Measurements from ENCODE around the gene SCYGR3. TPM values are rescaled to one million over a fixed set of nuclear protein-coding genes. Genes with fewer than 3 reads are reported as not detected.
A peak's percentile ranks its signal among the peaks of the same experiment; 100 is the strongest.

The SCYGR3 gene
- polyA plus RNA-seq, 4 donors = not detected

DNA sequence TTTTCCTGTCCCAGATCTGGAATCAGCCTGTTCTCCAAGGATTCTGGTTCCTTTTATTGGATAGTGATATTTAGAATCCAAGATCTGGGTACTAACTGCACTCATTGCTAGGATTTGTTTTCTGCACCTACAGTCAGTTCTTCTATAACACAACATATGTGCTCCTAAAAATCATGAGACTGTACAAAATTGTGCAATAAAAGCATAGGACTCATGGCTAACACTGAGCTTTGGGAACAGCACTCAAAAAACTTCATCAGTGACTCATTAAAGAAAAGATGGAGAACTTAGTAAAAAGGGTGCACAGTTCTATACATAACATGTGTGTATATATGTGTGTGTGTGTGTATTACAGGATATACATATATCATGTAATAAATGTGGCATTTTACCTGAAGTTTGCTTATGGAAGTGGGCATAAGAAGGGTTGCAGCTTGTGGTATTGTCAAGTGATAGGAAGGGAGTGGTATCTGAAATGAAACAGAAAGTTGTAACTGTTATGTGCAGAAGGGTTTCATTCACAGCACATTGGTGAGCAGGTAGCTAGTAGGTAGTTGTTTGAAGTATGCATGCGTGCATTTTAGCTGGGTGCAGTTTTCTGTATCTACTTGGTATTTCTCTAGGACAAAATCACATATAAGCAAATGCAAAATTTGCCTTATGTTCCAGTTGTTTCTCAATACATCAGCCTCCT, 21.8 kb downstream of the SCYGR3 start:
- peaks cover 0 to 4% (median 0%) of the 10 kb centered on the region in 3 donors for H3K27me3 ChIP-seq (ENCODE audit: control insufficient read depth in 3 of 3, insufficient read depth in 3 of 3, low read length in 3 of 3)
- FAIRE-seq (no peak), DNase-seq (no peak)
- no peaks in the 10 kb centered on the region for H3K4me1 ChIP-seq (ENCODE audit: control insufficient read depth in 3 of 3, insufficient read depth in 2 of 3, low read depth in 1 of 3, low read length in 2 of 3)
- no peaks in the 10 kb centered on the region for H3K36me3 ChIP-seq (ENCODE audit: control insufficient read depth in 3 of 3, insufficient read depth in 2 of 3, low read depth in 1 of 3, low read length in 3 of 3)
- H3K4me3 ChIP-seq (ENCODE audit: low read depth in 1 of 3, low read length in 3 of 3) = no peak overlapping the region
- H3K27ac ChIP-seq (ENCODE audit: low read depth in 1 of 3, low read length in 2 of 3) = no peak overlapping the region
- 35 to 63% (median 57%) methylated on average over 1 of the region's 1 CpG for WGBS, 3 donors
- no peaks in the 10 kb centered on the region for H3K9me3 ChIP-seq (ENCODE audit: control insufficient read depth in 2 of 2, insufficient read depth in 1 of 2, low read depth in 1 of 2, low read length in 1 of 2)

DNA sequence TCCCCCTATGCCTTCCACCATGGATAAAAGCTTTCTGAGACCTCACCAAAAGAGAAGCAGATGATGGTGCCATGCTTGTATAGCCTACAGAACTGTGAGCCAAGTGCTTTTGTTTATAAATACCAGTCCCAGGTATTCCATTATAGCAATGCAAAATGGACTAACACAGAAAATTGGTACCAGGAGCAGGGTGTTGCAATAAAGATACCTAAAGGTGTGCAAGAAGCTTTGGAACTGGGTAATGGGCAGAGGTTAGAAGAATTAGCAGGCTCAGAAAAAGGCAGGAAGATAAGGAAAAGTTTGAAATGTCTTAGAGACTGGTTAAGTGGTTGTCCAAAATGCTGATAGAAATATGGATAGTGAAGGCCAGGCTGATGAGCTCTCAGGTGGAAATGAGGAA, 32.3 kb downstream of the SCYGR3 start:
- H3K36me3 ChIP-seq (ENCODE audit: control insufficient read depth in 3 of 3, insufficient read depth in 2 of 3, low read depth in 1 of 3, low read length in 3 of 3) = no peaks in the 10 kb centered on the region
- H3K27me3 ChIP-seq (ENCODE audit: control insufficient read depth in 3 of 3, insufficient read depth in 3 of 3, low read length in 3 of 3) = no peaks in the 10 kb centered on the region
- H3K27ac ChIP-seq (ENCODE audit: low read depth in 1 of 3, low read length in 2 of 3) = no peak overlapping the region
- DNase-seq = no peak
- H3K9me3 ChIP-seq (ENCODE audit: control insufficient read depth in 2 of 2, insufficient read depth in 1 of 2, low read depth in 1 of 2, low read length in 1 of 2) = peaks cover 0 to 15% of the 10 kb centered on the region in 2 donors
- no peak for FAIRE-seq
- H3K4me3 ChIP-seq (ENCODE audit: low read depth in 1 of 3, low read length in 3 of 3) = no peak overlapping the region
- H3K4me1 ChIP-seq (ENCODE audit: control insufficient read depth in 3 of 3, insufficient read depth in 2 of 3, low read depth in 1 of 3, low read length in 2 of 3) = no peaks in the 10 kb centered on the region

DNA sequence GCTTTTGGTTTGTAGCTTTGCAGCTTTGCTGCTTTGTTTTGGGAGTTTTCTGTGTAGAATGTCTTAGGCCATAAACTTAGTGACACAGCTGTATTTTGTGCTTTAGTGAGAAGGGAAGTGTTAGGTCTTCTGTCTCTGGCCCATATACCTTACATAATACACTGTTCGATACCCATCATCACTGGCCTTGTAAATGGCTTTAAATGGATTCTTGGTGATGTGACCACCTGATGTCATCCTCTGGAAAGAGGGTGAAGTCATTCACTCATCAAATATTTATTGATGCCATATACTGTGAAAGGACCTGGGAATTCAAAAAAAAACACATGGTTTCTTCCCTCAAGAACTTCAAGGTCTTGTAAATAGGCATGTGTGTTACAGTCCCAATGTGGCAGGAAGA, 34.8 kb downstream of the SCYGR3 start:
- H3K4me1 ChIP-seq (ENCODE audit: control insufficient read depth in 3 of 3, insufficient read depth in 2 of 3, low read depth in 1 of 3, low read length in 2 of 3) = no peaks in the 10 kb centered on the region
- DNase-seq (no peak), FAIRE-seq (no peak)
- H3K9me3 ChIP-seq (ENCODE audit: control insufficient read depth in 2 of 2, insufficient read depth in 1 of 2, low read depth in 1 of 2, low read length in 1 of 2) = peaks cover 0 to 15% of the 10 kb centered on the region in 2 donors
- H3K36me3 ChIP-seq (ENCODE audit: control insufficient read depth in 3 of 3, insufficient read depth in 2 of 3, low read depth in 1 of 3, low read length in 3 of 3) = no peaks in the 10 kb centered on the region
- H3K27ac ChIP-seq (ENCODE audit: low read depth in 1 of 3, low read length in 2 of 3) = no peak overlapping the region
- 51 to 95% (median 89%) methylated on average over 1 of the region's 1 CpG for WGBS, 3 donors
- H3K4me3 ChIP-seq (ENCODE audit: low read depth in 1 of 3, low read length in 3 of 3) = no peak overlapping the region
- H3K27me3 ChIP-seq (ENCODE audit: control insufficient read depth in 3 of 3, insufficient read depth in 3 of 3, low read length in 3 of 3) = no peaks in the 10 kb centered on the region

DNA sequence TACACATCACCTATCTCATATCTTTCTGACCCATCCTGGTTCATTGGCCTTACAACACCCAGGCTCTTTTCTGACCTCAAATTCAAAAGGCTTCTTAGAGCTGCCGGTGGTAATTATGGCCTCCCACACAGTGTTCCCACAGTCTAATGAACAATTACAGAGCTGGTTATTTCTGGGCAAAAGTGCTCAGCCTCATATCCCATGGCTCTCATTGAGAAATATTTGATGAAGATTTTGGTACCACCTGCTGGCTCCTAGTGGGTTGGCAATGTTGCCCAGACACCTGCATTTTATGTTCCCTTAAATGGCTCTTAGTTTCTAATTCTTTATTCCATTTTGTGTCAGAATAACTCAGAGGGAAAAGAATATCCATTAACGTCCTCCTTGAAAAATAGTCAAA, 36.0 kb downstream of the SCYGR3 start:
- Histone ChIP-seq H3K4me3 (ENCODE audit: low read depth in 1 of 3, low read length in 3 of 3) (no peak overlapping the region), H3K9me3 (ENCODE audit: control insufficient read depth in 2 of 2, insufficient read depth in 1 of 2, low read depth in 1 of 2, low read length in 1 of 2) (peaks cover 0 to 15% of the 10 kb centered on the region in 2 donors), H3K4me1 (ENCODE audit: control insufficient read depth in 3 of 3, insufficient read depth in 2 of 3, low read depth in 1 of 3, low read length in 2 of 3) (no peaks in the 10 kb centered on the region), H3K36me3 (ENCODE audit: control insufficient read depth in 3 of 3, insufficient read depth in 2 of 3, low read depth in 1 of 3, low read length in 3 of 3) (no peaks in the 10 kb centered on the region), H3K27me3 (ENCODE audit: control insufficient read depth in 3 of 3, insufficient read depth in 3 of 3, low read length in 3 of 3) (no peaks in the 10 kb centered on the region), H3K27ac (ENCODE audit: low read depth in 1 of 3, low read length in 2 of 3) (no peak overlapping the region)
- no peak for DNase-seq
- no peak for FAIRE-seq
- WGBS, 3 donors = 73 to 86% (median 82%) methylated on average over 2 of the region's 2 CpGs

DNA sequence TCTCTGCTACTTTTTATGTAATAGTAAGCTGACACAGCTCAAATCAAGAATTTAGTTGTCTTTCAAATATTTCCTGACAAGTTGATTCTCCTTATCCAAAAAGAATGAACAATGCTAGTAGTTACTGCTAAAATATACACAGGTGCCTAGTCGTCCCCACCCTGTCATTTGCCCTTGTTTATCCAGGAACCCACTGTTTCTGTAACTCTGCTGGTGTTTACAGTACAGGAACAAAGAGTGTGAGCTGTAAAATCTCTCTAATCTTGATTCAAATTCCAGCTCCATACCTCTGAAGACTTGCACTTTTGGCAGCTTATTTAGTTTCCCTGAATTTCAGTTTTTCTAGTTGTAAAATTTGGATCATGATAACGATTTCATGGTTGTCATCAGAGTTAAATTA, 37.1 kb downstream of the SCYGR3 start:
- H3K27ac ChIP-seq (ENCODE audit: low read depth in 1 of 3, low read length in 2 of 3) = no peak overlapping the region
- 5 to 34% (median 15%) methylated on average over 2 of the region's 2 CpGs for WGBS, 3 donors
- DNase-seq = peak in 1 of 2 donors; percentile 15
- H3K9me3 ChIP-seq (ENCODE audit: control insufficient read depth in 2 of 2, insufficient read depth in 1 of 2, low read depth in 1 of 2, low read length in 1 of 2) = peaks cover 0 to 6% of the 10 kb centered on the region in 2 donors
- no peaks in the 10 kb centered on the region for H3K36me3 ChIP-seq (ENCODE audit: control insufficient read depth in 3 of 3, insufficient read depth in 2 of 3, low read depth in 1 of 3, low read length in 3 of 3)
- no peaks in the 10 kb centered on the region for H3K4me1 ChIP-seq (ENCODE audit: control insufficient read depth in 3 of 3, insufficient read depth in 2 of 3, low read depth in 1 of 3, low read length in 2 of 3)
- H3K4me3 ChIP-seq (ENCODE audit: low read depth in 1 of 3, low read length in 3 of 3) = no peak overlapping the region
- no peak for FAIRE-seq
- no peaks in the 10 kb centered on the region for H3K27me3 ChIP-seq (ENCODE audit: control insufficient read depth in 3 of 3, insufficient read depth in 3 of 3, low read length in 3 of 3)

DNA sequence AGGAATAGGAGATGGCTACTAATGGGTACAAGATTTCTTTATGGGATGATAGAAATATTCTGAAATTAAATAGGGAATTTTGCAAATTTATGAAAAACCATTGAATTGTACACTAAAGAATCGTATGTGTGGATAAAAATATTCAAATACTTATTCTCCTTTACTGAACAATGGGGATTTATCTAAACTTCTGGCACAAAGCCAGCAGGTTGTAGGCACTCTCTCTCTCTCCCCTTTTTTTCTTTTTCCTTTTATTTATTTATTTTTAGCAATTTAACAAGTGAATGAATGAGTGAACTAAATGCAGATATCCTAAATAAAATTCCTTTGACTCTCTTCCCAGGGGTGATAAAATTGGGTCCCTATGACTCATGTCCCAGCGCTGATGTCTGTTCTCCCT, 37.8 kb downstream of the SCYGR3 start:
- FAIRE-seq = no peak
- H3K9me3 ChIP-seq (ENCODE audit: control insufficient read depth in 2 of 2, insufficient read depth in 1 of 2, low read depth in 1 of 2, low read length in 1 of 2) = peaks cover 0 to under 1% of the 10 kb centered on the region in 2 donors
- no peaks in the 10 kb centered on the region for H3K27me3 ChIP-seq (ENCODE audit: control insufficient read depth in 3 of 3, insufficient read depth in 3 of 3, low read length in 3 of 3)
- no peak overlapping the region for H3K4me3 ChIP-seq (ENCODE audit: low read depth in 1 of 3, low read length in 3 of 3)
- no peaks in the 10 kb centered on the region for H3K4me1 ChIP-seq (ENCODE audit: control insufficient read depth in 3 of 3, insufficient read depth in 2 of 3, low read depth in 1 of 3, low read length in 2 of 3)
- WGBS, 3 donors = 58 to 68% (median 61%) methylated on average over 2 of the region's 2 CpGs
- no peak for DNase-seq
- no peaks in the 10 kb centered on the region for H3K36me3 ChIP-seq (ENCODE audit: control insufficient read depth in 3 of 3, insufficient read depth in 2 of 3, low read depth in 1 of 3, low read length in 3 of 3)
- no peak overlapping the region for H3K27ac ChIP-seq (ENCODE audit: low read depth in 1 of 3, low read length in 2 of 3)

DNA sequence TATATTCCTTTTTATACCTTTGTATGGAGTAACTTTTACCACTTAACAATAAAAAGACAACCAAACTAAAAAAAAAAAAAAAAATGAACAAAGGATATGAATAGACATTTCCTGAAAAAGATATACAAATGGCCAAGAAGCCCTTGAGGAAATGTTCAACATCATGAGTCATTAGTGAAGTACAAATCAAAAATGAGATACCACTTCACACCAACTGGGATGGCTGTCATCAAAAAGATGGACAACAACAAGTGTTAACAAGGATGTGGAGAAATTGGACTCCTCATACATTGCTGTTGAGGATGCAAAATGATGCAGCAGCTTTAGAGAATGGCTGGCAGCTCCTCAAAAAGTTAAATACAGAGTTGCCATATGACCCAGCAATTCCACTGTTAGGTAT, 38.5 kb downstream of the SCYGR3 start:
- H3K4me1 ChIP-seq (ENCODE audit: control insufficient read depth in 3 of 3, insufficient read depth in 2 of 3, low read depth in 1 of 3, low read length in 2 of 3) = no peaks in the 10 kb centered on the region
- H3K4me3 ChIP-seq (ENCODE audit: low read depth in 1 of 3, low read length in 3 of 3) = no peak overlapping the region
- no peak overlapping the region for H3K27ac ChIP-seq (ENCODE audit: low read depth in 1 of 3, low read length in 2 of 3)
- DNase-seq (no peak), FAIRE-seq (no peak)
- no peaks in the 10 kb centered on the region for H3K27me3 ChIP-seq (ENCODE audit: control insufficient read depth in 3 of 3, insufficient read depth in 3 of 3, low read length in 3 of 3)
- peaks cover 0 to 5% of the 10 kb centered on the region in 2 donors for H3K9me3 ChIP-seq (ENCODE audit: control insufficient read depth in 2 of 2, insufficient read depth in 1 of 2, low read depth in 1 of 2, low read length in 1 of 2)
- H3K36me3 ChIP-seq (ENCODE audit: control insufficient read depth in 3 of 3, insufficient read depth in 2 of 3, low read depth in 1 of 3, low read length in 3 of 3) = no peaks in the 10 kb centered on the region

DNA sequence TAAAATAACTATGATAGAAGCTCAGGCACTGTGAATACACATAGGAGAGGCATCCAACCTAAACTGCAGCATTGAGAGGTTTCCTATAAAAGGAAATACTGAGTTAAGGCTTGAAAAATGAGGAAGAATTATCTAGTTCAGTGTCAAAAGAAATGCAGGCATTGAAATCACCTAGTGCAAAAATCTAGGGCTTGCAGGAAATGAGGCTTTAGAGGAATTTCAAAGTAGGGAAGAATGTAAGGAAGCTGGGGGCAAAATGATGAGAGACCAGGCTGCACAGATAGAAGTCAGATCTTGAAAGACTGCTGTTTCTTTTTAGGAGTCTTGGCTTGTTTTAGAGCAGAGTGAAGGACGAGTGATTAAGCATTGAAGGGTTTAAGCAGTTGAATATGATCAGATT, 44.0 kb downstream of the SCYGR3 start:
- WGBS, 3 donors = 29 to 54% (median 49%) methylated on average over 1 of the region's 1 CpG
- DNase-seq = no peak
- Histone ChIP-seq H3K9me3 (ENCODE audit: control insufficient read depth in 2 of 2, insufficient read depth in 1 of 2, low read depth in 1 of 2, low read length in 1 of 2) (peaks cover 0 to 5% of the 10 kb centered on the region in 2 donors), H3K4me1 (ENCODE audit: control insufficient read depth in 3 of 3, insufficient read depth in 2 of 3, low read depth in 1 of 3, low read length in 2 of 3) (no peaks in the 10 kb centered on the region), H3K36me3 (ENCODE audit: control insufficient read depth in 3 of 3, insufficient read depth in 2 of 3, low read depth in 1 of 3, low read length in 3 of 3) (no peaks in the 10 kb centered on the region), H3K4me3 (ENCODE audit: low read depth in 1 of 3, low read length in 3 of 3) (no peak overlapping the region), H3K27me3 (ENCODE audit: control insufficient read depth in 3 of 3, insufficient read depth in 3 of 3, low read length in 3 of 3) (no peaks in the 10 kb centered on the region), H3K27ac (ENCODE audit: low read depth in 1 of 3, low read length in 2 of 3) (no peak overlapping the region)
- no peak for FAIRE-seq

DNA sequence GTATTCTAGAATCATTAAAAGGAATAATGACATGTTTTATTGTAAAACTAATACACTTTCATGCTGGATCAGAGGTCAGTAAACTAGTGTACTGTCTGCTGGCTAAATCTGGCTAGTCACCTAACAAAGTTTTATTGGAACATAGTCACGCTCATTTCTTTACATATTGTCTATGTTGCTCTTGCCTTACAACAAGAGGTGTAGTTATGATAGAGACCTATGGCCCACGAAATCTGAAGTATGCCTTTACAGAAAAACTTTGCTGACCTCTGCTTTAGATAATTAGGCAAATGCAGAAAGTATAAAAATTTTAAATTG, 45.8 kb downstream of the SCYGR3 start:
- DNase-seq = no peak
- no peak overlapping the region for H3K4me3 ChIP-seq (ENCODE audit: low read depth in 1 of 3, low read length in 3 of 3)
- H3K36me3 ChIP-seq (ENCODE audit: control insufficient read depth in 3 of 3, insufficient read depth in 2 of 3, low read depth in 1 of 3, low read length in 3 of 3) = no peaks in the 10 kb centered on the region
- H3K4me1 ChIP-seq (ENCODE audit: control insufficient read depth in 3 of 3, insufficient read depth in 2 of 3, low read depth in 1 of 3, low read length in 2 of 3) = no peaks in the 10 kb centered on the region
- no peaks in the 10 kb centered on the region for H3K27me3 ChIP-seq (ENCODE audit: control insufficient read depth in 3 of 3, insufficient read depth in 3 of 3, low read length in 3 of 3)
- FAIRE-seq = no peak
- 86 to 88% (median 87%) methylated on average over 2 of the region's 2 CpGs for WGBS, 3 donors
- H3K27ac ChIP-seq (ENCODE audit: low read depth in 1 of 3, low read length in 2 of 3) = no peak overlapping the region
- H3K9me3 ChIP-seq (ENCODE audit: control insufficient read depth in 2 of 2, insufficient read depth in 1 of 2, low read depth in 1 of 2, low read length in 1 of 2) = peaks cover 0 to 5% of the 10 kb centered on the region in 2 donors

Data from small intestine (tissue), 7 donors.